ENCODE results near the gene AMPH. TPM values are rescaled to one million over a fixed set of nuclear protein-coding genes. Genes with fewer than 3 reads are reported as not detected.

AMPH gene
- total and polyA plus RNA-seq, 2 donors: 1.3 to 1.4 TPM

GRCh38 chr7:38438970-38439369, 192.2 kb downstream of the AMPH start:
- no peak overlapping the region for H3K27ac ChIP-seq (ENCODE audit: low read depth in 1 of 2, low read length in 1 of 2)
- no peaks in the 10 kb centered on the region for H3K36me3 ChIP-seq (ENCODE audit: control insufficient read depth in 2 of 2, insufficient read depth in 2 of 2, low read length in 1 of 2)
- DNase-seq (ENCODE audit: low read depth in 6 of 9, low spot score in 9 of 9): no peak
- H3K27me3 ChIP-seq (ENCODE audit: control insufficient read depth in 2 of 2, insufficient read depth in 1 of 2, low read length in 1 of 2): no peaks in the 10 kb centered on the region
- H3K4me1 ChIP-seq (ENCODE audit: control insufficient read depth in 2 of 2, insufficient read depth in 2 of 2, low read length in 2 of 2): peaks cover under 1 to 1% of the 10 kb centered on the region in 2 donors
- H3K4me3 ChIP-seq (ENCODE audit: low read length in 2 of 2): no peak overlapping the region
- H3K9me3 ChIP-seq (ENCODE audit: control insufficient read depth in 2 of 2, insufficient read depth in 1 of 2, low read length in 1 of 2): no peaks in the 10 kb centered on the region

DNA sequence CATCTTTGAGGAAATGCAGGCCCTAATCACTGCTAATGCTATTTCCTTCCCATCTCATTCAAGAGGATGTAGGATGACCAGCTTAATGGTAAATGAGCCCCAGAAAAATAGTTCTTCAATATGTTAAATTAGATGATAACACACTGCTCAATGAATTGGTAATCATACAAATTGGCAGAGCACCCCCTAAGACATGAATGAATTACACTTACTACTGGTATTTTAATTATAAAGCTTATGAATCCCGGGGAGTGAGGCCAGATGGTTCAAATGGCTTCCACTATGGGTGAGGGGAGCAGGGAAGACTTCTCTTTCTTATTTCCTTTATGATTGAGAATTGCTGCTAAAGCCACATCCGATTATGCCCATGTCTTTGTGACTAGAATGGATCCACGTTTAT, 198.5 kb downstream of the AMPH start:
- Histone ChIP-seq H3K4me3 (ENCODE audit: low read length in 2 of 2) (no peak overlapping the region), H3K27me3 (ENCODE audit: control insufficient read depth in 2 of 2, insufficient read depth in 1 of 2, low read length in 1 of 2) (no peaks in the 10 kb centered on the region), H3K36me3 (ENCODE audit: control insufficient read depth in 2 of 2, insufficient read depth in 2 of 2, low read length in 1 of 2) (no peaks in the 10 kb centered on the region), H3K9me3 (ENCODE audit: control insufficient read depth in 2 of 2, insufficient read depth in 1 of 2, low read length in 1 of 2) (no peaks in the 10 kb centered on the region), H3K27ac (ENCODE audit: low read depth in 1 of 2, low read length in 1 of 2) (no peak overlapping the region), H3K4me1 (ENCODE audit: control insufficient read depth in 2 of 2, insufficient read depth in 2 of 2, low read length in 2 of 2) (peaks cover 2 to 12% of the 10 kb centered on the region in 2 donors)
- WGBS: 97% methylated on average over 3 of the region's 3 CpGs
- no peak for DNase-seq (ENCODE audit: low read depth in 6 of 9, low spot score in 9 of 9)

DNA sequence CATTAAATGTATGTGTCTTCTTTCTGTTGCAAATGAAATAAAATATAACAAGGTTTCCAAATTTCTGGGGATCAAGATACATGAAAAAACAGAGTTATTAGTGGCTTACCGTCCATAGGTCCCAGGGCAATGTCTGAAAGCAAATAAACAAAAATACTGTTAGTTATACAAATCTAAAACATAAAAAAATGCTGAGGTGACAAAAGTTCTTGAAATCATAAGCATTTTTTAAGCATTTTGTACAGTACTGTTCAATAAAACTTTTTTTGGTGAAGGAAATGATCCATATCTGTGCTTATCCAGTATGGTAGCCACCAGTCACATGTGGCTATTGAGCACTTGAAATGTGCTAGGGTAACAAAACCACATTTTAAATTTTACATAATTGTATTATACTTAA, 199.1 kb downstream of the AMPH start:
- H3K4me3 ChIP-seq (ENCODE audit: low read length in 2 of 2): no peak overlapping the region
- H3K36me3 ChIP-seq (ENCODE audit: control insufficient read depth in 2 of 2, insufficient read depth in 2 of 2, low read length in 1 of 2): no peaks in the 10 kb centered on the region
- DNase-seq (ENCODE audit: low read depth in 6 of 9, low spot score in 9 of 9): no peak
- no peak overlapping the region for H3K27ac ChIP-seq (ENCODE audit: low read depth in 1 of 2, low read length in 1 of 2)
- no peaks in the 10 kb centered on the region for H3K27me3 ChIP-seq (ENCODE audit: control insufficient read depth in 2 of 2, insufficient read depth in 1 of 2, low read length in 1 of 2)
- no peaks in the 10 kb centered on the region for H3K9me3 ChIP-seq (ENCODE audit: control insufficient read depth in 2 of 2, insufficient read depth in 1 of 2, low read length in 1 of 2)
- 99% methylated on average over 1 of the region's 1 CpG for WGBS
- H3K4me1 ChIP-seq (ENCODE audit: control insufficient read depth in 2 of 2, insufficient read depth in 2 of 2, low read length in 2 of 2): peaks cover 2 to 12% of the 10 kb centered on the region in 2 donors

DNA sequence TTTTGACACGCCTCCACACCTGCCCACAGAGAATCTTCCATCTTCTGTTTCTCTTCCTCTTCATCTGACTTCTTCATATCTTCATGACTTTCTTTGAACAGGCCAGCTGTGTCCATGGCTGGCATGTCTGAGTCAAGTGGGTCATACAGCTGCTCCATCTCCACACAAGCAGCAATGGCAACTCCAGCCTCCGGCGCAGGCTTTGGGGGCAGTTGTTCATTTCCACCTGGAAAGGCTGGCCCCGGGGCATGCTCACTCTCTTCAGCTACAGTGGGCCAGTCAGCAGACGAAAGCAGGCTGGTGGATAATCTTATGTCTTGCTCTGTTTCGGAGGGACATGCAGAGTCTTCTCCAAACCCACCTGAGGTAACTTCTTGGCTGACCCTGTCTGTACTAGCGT, 202.1 kb downstream of the AMPH start:
- H3K4me3 ChIP-seq (ENCODE audit: low read length in 2 of 2): no peak overlapping the region
- no peaks in the 10 kb centered on the region for H3K9me3 ChIP-seq (ENCODE audit: control insufficient read depth in 2 of 2, insufficient read depth in 1 of 2, low read length in 1 of 2)
- no peaks in the 10 kb centered on the region for H3K27me3 ChIP-seq (ENCODE audit: control insufficient read depth in 2 of 2, insufficient read depth in 1 of 2, low read length in 1 of 2)
- 96% methylated on average over 7 of the region's 7 CpGs for WGBS
- H3K4me1 ChIP-seq (ENCODE audit: control insufficient read depth in 2 of 2, insufficient read depth in 2 of 2, low read length in 2 of 2): peaks cover 2 to 17% of the 10 kb centered on the region in 2 donors
- no peak overlapping the region for H3K27ac ChIP-seq (ENCODE audit: low read depth in 1 of 2, low read length in 1 of 2)
- DNase-seq (ENCODE audit: low read depth in 6 of 9, low spot score in 9 of 9): no peak
- H3K36me3 ChIP-seq (ENCODE audit: control insufficient read depth in 2 of 2, insufficient read depth in 2 of 2, low read length in 1 of 2): no peaks in the 10 kb centered on the region

DNA sequence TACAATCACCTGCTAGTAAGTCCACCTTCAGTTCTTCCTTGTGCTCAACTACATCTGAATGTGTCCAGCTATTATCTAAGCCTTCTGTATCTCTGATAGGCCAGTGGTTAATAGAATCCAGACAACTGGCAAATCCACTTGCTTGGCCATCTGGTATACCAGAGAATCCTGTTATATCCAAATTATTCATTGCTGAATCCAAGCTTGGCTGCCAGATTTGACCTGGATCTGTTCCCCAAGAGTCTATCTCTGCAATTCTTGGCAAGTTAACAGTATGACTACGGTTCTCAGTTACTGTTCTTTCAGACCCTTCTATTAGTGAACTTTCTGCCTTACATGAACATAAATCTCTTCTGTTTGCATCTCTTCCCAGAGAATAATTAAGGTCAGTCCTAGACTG, 203.1 kb downstream of the AMPH start:
- H3K4me3 ChIP-seq (ENCODE audit: low read length in 2 of 2): no peak overlapping the region
- no peak for DNase-seq (ENCODE audit: low read depth in 6 of 9, low spot score in 9 of 9)
- H3K27ac ChIP-seq (ENCODE audit: low read depth in 1 of 2, low read length in 1 of 2): no peak overlapping the region
- no peaks in the 10 kb centered on the region for H3K27me3 ChIP-seq (ENCODE audit: control insufficient read depth in 2 of 2, insufficient read depth in 1 of 2, low read length in 1 of 2)
- no peaks in the 10 kb centered on the region for H3K36me3 ChIP-seq (ENCODE audit: control insufficient read depth in 2 of 2, insufficient read depth in 2 of 2, low read length in 1 of 2)
- WGBS: 90% methylated on average over 1 of the region's 1 CpG
- H3K4me1 ChIP-seq (ENCODE audit: control insufficient read depth in 2 of 2, insufficient read depth in 2 of 2, low read length in 2 of 2): peaks cover 0 to 11% of the 10 kb centered on the region in 2 donors
- no peaks in the 10 kb centered on the region for H3K9me3 ChIP-seq (ENCODE audit: control insufficient read depth in 2 of 2, insufficient read depth in 1 of 2, low read length in 1 of 2)

DNA sequence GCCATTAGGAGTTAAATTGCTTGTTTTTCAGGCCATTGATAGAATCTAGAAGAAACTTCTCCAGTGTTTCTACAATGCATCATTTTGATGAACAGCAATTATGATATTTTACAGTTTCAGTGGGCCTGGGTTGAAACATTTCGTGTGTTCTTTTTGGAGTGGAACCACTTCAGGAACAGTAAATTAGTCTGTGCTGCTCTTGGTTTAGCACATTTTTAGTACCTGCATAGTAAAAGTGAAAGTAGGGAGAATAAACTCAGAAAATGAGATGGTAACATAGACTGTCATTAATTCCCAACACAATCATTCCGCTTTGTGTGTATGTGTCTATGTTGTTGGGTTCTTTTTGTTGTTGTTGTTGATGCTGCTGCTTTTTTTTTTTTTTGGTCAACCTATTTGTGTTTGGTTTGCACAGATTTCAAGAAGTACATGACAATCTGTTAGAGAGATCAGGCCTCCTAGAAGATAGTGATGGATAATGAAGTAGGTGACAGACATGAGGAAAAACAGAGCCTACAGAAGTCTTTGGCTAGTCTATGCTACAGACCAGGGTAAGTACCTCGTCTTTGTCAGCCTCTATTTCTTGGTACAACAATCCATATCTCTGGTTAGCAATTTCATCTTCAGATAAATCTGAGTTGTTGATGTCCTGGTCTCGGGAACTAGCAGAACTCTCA, 203.8 kb downstream of the AMPH start:
- Histone ChIP-seq H3K4me1 (ENCODE audit: control insufficient read depth in 2 of 2, insufficient read depth in 2 of 2, low read length in 2 of 2) (peaks cover 0 to 11% of the 10 kb centered on the region in 2 donors), H3K27me3 (ENCODE audit: control insufficient read depth in 2 of 2, insufficient read depth in 1 of 2, low read length in 1 of 2) (no peaks in the 10 kb centered on the region), H3K9me3 (ENCODE audit: control insufficient read depth in 2 of 2, insufficient read depth in 1 of 2, low read length in 1 of 2) (no peaks in the 10 kb centered on the region), H3K4me3 (ENCODE audit: low read length in 2 of 2) (no peak overlapping the region), H3K36me3 (ENCODE audit: control insufficient read depth in 2 of 2, insufficient read depth in 2 of 2, low read length in 1 of 2) (no peaks in the 10 kb centered on the region), H3K27ac (ENCODE audit: low read depth in 1 of 2, low read length in 1 of 2) (no peak overlapping the region)
- 70% methylated on average over 4 of the region's 4 CpGs for WGBS
- no peak for DNase-seq (ENCODE audit: low read depth in 6 of 9, low spot score in 9 of 9)

DNA sequence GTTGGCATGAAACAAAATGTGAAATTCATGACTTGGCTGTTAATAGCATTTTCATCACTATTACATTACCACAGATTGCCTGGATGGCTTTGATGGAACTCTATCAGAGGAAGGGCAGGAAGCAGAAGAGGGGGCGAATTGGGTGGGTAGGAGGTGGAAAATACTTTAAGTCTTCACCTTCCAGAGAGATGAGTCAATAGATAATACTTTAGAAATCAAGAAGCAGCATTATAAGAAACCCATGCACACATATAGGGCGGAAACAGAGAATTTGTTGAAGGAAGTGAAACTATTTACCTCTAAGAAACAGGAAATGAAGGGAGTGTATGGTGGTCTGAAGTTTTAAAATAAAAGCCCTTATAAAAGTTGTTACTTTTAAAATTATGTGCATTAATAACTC, 205.7 kb downstream of the AMPH start:
- peak in 1 of 9 donors; percentile 26 for DNase-seq (ENCODE audit: low read depth in 6 of 9, low spot score in 9 of 9)
- Histone ChIP-seq H3K4me3 (ENCODE audit: low read length in 2 of 2) (no peak overlapping the region), H3K36me3 (ENCODE audit: control insufficient read depth in 2 of 2, insufficient read depth in 2 of 2, low read length in 1 of 2) (no peaks in the 10 kb centered on the region), H3K4me1 (ENCODE audit: control insufficient read depth in 2 of 2, insufficient read depth in 2 of 2, low read length in 2 of 2) (peaks cover 0 to 11% of the 10 kb centered on the region in 2 donors), H3K27me3 (ENCODE audit: control insufficient read depth in 2 of 2, insufficient read depth in 1 of 2, low read length in 1 of 2) (no peaks in the 10 kb centered on the region), H3K27ac (ENCODE audit: low read depth in 1 of 2, low read length in 1 of 2) (no peak overlapping the region), H3K9me3 (ENCODE audit: control insufficient read depth in 2 of 2, insufficient read depth in 1 of 2, low read length in 1 of 2) (no peaks in the 10 kb centered on the region)
- WGBS: 42% methylated on average over 2 of the region's 2 CpGs

DNA sequence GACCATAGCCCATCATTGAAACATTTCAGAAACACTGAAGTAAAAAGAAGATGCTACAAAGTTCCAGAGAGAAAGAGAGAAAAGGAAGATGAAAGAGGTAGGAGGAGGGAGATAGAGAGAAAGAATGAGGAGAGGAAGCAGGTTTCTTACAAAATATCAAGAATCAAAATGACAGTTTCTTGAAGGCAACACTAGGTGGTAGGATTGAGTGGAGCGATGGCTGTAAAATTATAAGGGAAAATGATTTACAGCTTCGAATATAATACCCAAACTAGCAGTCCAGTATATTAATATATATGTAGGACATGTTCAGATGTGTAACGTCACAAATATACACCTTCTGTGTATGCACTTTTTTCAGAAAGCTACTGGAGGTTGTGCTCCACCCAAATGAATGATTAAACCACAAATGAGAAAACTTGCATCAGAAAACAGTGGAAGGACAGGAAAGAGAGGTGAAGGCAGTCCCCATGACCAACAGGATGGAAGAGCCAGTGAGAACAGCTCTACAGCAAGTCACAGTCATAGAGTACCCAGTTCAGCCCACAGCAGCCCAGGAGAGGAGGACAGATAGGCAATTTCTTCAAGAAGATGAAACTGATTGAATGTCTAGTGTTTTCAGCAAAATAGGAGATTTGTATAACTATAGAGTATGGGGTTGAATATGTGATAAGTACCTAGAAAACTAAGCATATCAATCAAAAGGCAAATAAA, 206.3 kb downstream of the AMPH start:
- H3K27ac ChIP-seq (ENCODE audit: low read depth in 1 of 2, low read length in 1 of 2): peak overlapping the region in 1 of 2 donors; percentile 34
- H3K9me3 ChIP-seq (ENCODE audit: control insufficient read depth in 2 of 2, insufficient read depth in 1 of 2, low read length in 1 of 2): no peaks in the 10 kb centered on the region
- no peak for DNase-seq (ENCODE audit: low read depth in 6 of 9, low spot score in 9 of 9)
- no peaks in the 10 kb centered on the region for H3K36me3 ChIP-seq (ENCODE audit: control insufficient read depth in 2 of 2, insufficient read depth in 2 of 2, low read length in 1 of 2)
- no peaks in the 10 kb centered on the region for H3K27me3 ChIP-seq (ENCODE audit: control insufficient read depth in 2 of 2, insufficient read depth in 1 of 2, low read length in 1 of 2)
- 96% methylated on average over 3 of the region's 3 CpGs for WGBS
- peaks cover 0 to 11% of the 10 kb centered on the region in 2 donors for H3K4me1 ChIP-seq (ENCODE audit: control insufficient read depth in 2 of 2, insufficient read depth in 2 of 2, low read length in 2 of 2)
- H3K4me3 ChIP-seq (ENCODE audit: low read length in 2 of 2): no peak overlapping the region

- 2% methylated on average over 3 of the region's 3 CpGs for WGBS
- peak in 8 of 9 donors; percentile 24 to 77 (median 50) for DNase-seq (ENCODE audit: low read depth in 6 of 9, low spot score in 9 of 9)
- H3K4me3 ChIP-seq (ENCODE audit: low read length in 2 of 2): no peak overlapping the region
- H3K36me3 ChIP-seq (ENCODE audit: control insufficient read depth in 2 of 2, insufficient read depth in 2 of 2, low read length in 1 of 2): no peaks in the 10 kb centered on the region
- H3K9me3 ChIP-seq (ENCODE audit: control insufficient read depth in 2 of 2, insufficient read depth in 1 of 2, low read length in 1 of 2): no peaks in the 10 kb centered on the region
- H3K27me3 ChIP-seq (ENCODE audit: control insufficient read depth in 2 of 2, insufficient read depth in 1 of 2, low read length in 1 of 2): no peaks in the 10 kb centered on the region
- peaks cover 0 to 4% of the 10 kb centered on the region in 2 donors for H3K4me1 ChIP-seq (ENCODE audit: control insufficient read depth in 2 of 2, insufficient read depth in 2 of 2, low read length in 2 of 2)
- peak overlapping the region in 1 of 2 donors; percentile 35 for H3K27ac ChIP-seq (ENCODE audit: low read depth in 1 of 2, low read length in 1 of 2)
Observed at GRCh38 chr7:38413784-38414183, 217.4 kb downstream of the AMPH start.

Measured in thymus (tissue), 11 donors.